SK-N-SH treated with all-trans-retinoic acid at 6 μM for 48 hours (cell line): ENCODE measurements around the gene GATA6.
A peak's percentile ranks its signal among the peaks of the same experiment; 100 is the strongest.

Experiments used
- ATAC-seq: fragments of 200-7000 bp; cut with Tn5 transposase; 3 replicates; pipeline ENCODE4 v1.9.1; 2020; ENCODE audit warnings: mild to moderate bottlenecking, moderate library complexity
- ARNTL ChIP-seq: fragments of 450-650 bp; formaldehyde crosslinking; IDR thresholded peaks from 2 replicates; pipeline ENCODE4 v1.5.0; 2020; ENCODE audit warnings: low read depth, mild to moderate bottlenecking, moderate library complexity, borderline replicate concordance
- BACH2 ChIP-seq: fragments of 250-450 bp; sonication (Bioruptor Pico); IDR thresholded peaks from 2 replicates; pipeline ENCODE4 v1.9.0; 2021; ENCODE audit warnings: mild to moderate bottlenecking, borderline replicate concordance
- CREB5 ChIP-seq: fragments of 250-450 bp; sonication (Bioruptor Pico); IDR thresholded peaks from 2 replicates; pipeline ENCODE4 v1.5.1; 2020; ENCODE audit warnings: low read depth, mild to moderate bottlenecking, moderate library complexity
- CSDC2 ChIP-seq: fragments of 250-450 bp; sonication (Bioruptor Pico); IDR thresholded peaks from 2 replicates; pipeline ENCODE4 v1.5.0; 2020; ENCODE audit warnings: mild to moderate bottlenecking, moderate library complexity
- CSRNP3 ChIP-seq: fragments of 250-450 bp; sonication (Bioruptor Pico); IDR thresholded peaks from 2 replicates; pipeline ENCODE4 v1.5.1; 2021; ENCODE audit warnings: mild to moderate bottlenecking, moderate library complexity
- ESRRG ChIP-seq: fragments of 250-450 bp; sonication (Bioruptor Pico); IDR thresholded peaks from 2 replicates; pipeline ENCODE4 v1.6.1; 2021; ENCODE audit warnings: mild to moderate bottlenecking
- GLIS3 ChIP-seq: fragments of 250-450 bp; sonication (Bioruptor Pico); IDR thresholded peaks from 2 replicates; pipeline ENCODE4 v1.5.0; 2020; ENCODE audit warnings: mild to moderate bottlenecking, moderate library complexity
- ISL1 ChIP-seq: fragments of 250-450 bp; sonication (Bioruptor Pico); IDR thresholded peaks from 2 replicates; pipeline ENCODE4 v2.1.2; 2022; ENCODE audit warnings: mild to moderate bottlenecking, moderate library complexity
- OSR1 ChIP-seq: fragments of 250-450 bp; sonication (Bioruptor Pico); IDR thresholded peaks from 2 replicates; pipeline ENCODE4 v1.8.0; 2022; ENCODE audit warnings: moderate library complexity, mild to moderate bottlenecking, inconsistent platforms
- PATZ1 ChIP-seq: fragments of 250-450 bp; sonication (Bioruptor Pico); IDR thresholded peaks from 2 replicates; pipeline ENCODE4 v1.8.0; 2020; ENCODE audit warnings: mild to moderate bottlenecking, moderate library complexity, borderline replicate concordance
- POU6F1 ChIP-seq: fragments of 250-450 bp; sonication (Bioruptor Pico); IDR thresholded peaks from 2 replicates; pipeline ENCODE4 v1.8.0; 2021; ENCODE audit warnings: low read depth, mild to moderate bottlenecking, moderate library complexity, borderline replicate concordance
- PPARA ChIP-seq: fragments of 250-450 bp; sonication (Bioruptor Pico); IDR thresholded peaks from 2 replicates; pipeline ENCODE4 v1.5.0; 2020; ENCODE audit warnings: mild to moderate bottlenecking, borderline replicate concordance
- RARB ChIP-seq: fragments of 250-450 bp; sonication (Bioruptor Pico); IDR thresholded peaks from 2 replicates; pipeline ENCODE4 v1.8.0; 2021; ENCODE audit warnings: mild to moderate bottlenecking, moderate library complexity
- SNAI2 ChIP-seq: fragments of 250-450 bp; sonication (Bioruptor Pico); IDR thresholded peaks from 2 replicates; pipeline ENCODE4 v1.5.0; 2020; ENCODE audit warnings: mild to moderate bottlenecking, moderate library complexity
- TCF4 ChIP-seq: fragments of 250-450 bp; sonication (Bioruptor Pico); IDR thresholded peaks from 2 replicates; pipeline ENCODE4 v1.8.0; 2021; ENCODE audit warnings: mild to moderate bottlenecking, moderate library complexity, borderline replicate concordance
- TOX ChIP-seq: fragments of 250-450 bp; sonication (Bioruptor Pico); IDR thresholded peaks from 2 replicates; pipeline ENCODE4 v1.8.0; 2021; ENCODE audit warnings: mild to moderate bottlenecking, moderate library complexity, borderline replicate concordance
- TSHZ2 ChIP-seq: fragments of 250-450 bp; sonication (Bioruptor Pico); IDR thresholded peaks from 2 replicates; pipeline ENCODE4 v1.5.0; 2020; ENCODE audit warnings: mild to moderate bottlenecking, moderate library complexity
- ZC3H10 ChIP-seq: fragments of 250-450 bp; sonication (Bioruptor Pico); IDR thresholded peaks from 2 replicates; pipeline ENCODE4 v1.5.1; 2021; ENCODE audit warnings: mild to moderate bottlenecking, moderate library complexity
- ZFP30 ChIP-seq: fragments of 450-650 bp; formaldehyde crosslinking; IDR thresholded peaks from 2 replicates; pipeline ENCODE4 v1.5.0; 2022; ENCODE audit warnings: mild to moderate bottlenecking, moderate library complexity
- ZNF565 ChIP-seq: fragments of 450-650 bp; formaldehyde crosslinking; conservative IDR thresholded peaks from 2 replicates; pipeline ENCODE4 v1.5.0; 2020; ENCODE audit warnings: low read depth, mild to moderate bottlenecking, moderate library complexity
- ZNF70 ChIP-seq: fragments of 450-650 bp; formaldehyde crosslinking; IDR thresholded peaks from 2 replicates; pipeline ENCODE4 v1.5.0; 2020; ENCODE audit warnings: mild to moderate bottlenecking, moderate library complexity
- ZNF8 ChIP-seq: fragments of 450-650 bp; formaldehyde crosslinking; IDR thresholded peaks from 2 replicates; pipeline ENCODE4 v1.5.0; 2020; ENCODE audit warnings: mild to moderate bottlenecking, moderate library complexity

GATA6 gene

GRCh38 chr18:22167471-22168241 is 1.7 kb upstream of the GATA6 start (continued):
- TF ChIP-seq PATZ1 (no peak), POU6F1 (CRISPR knock-in tag) (no peak)

GRCh38 chr18:22168360-22168921 is 948 bp upstream of the GATA6 start:
- TF ChIP-seq ZC3H10 (no peak), POU6F1 (CRISPR knock-in tag) (no peak), ZNF70 (no peak), ISL1 (CRISPR knock-in tag) (no peak), CSRNP3 (no peak), ARNTL (CRISPR knock-in tag) (no peak), OSR1 (CRISPR knock-in tag) (no peak), SNAI2 (CRISPR knock-in tag) (no peak), CREB5 (CRISPR knock-in tag) (no peak), CSDC2 (CRISPR knock-in tag) (no peak), TOX (CRISPR knock-in tag) (no peak), PPARA (no peak)
- no peak for ATAC-seq

GRCh38 chr18:22169889-22170420 is 566 bp downstream of the GATA6 start:
- no peak for TF ChIP-seq ISL1 (CRISPR knock-in tag)
- TF ChIP-seq ESRRG: no peak
- no peak for TF ChIP-seq BACH2 (CRISPR knock-in tag)
- no peak for TF ChIP-seq CREB5 (CRISPR knock-in tag)
- TF ChIP-seq TSHZ2 (CRISPR knock-in tag): no peak
- TF ChIP-seq PATZ1: no peak
- TF ChIP-seq CSDC2 (CRISPR knock-in tag): no peak
- no peak for TF ChIP-seq RARB (CRISPR knock-in tag)
- no peak for TF ChIP-seq OSR1 (CRISPR knock-in tag)
- no peak for TF ChIP-seq TOX (CRISPR knock-in tag)
- no peak for TF ChIP-seq ZNF8 (CRISPR knock-in tag)
- TF ChIP-seq ZNF565 (CRISPR knock-in tag): no peak
- TF ChIP-seq ZFP30 (CRISPR knock-in tag): no peak
- TF ChIP-seq ARNTL (CRISPR knock-in tag): no peak
- no peak for TF ChIP-seq ZNF70
- TF ChIP-seq TCF4 (CRISPR knock-in tag): no peak
- TF ChIP-seq GLIS3 (CRISPR knock-in tag): no peak
- ATAC-seq: peak; percentile 26
